GM10248 (cell line): ENCODE results near the gene KLHL29.

Experiments used
- CTCF ChIA-PET: fragments of 300-600 bp; sonication (Branson Sonifier 250); formaldehyde crosslinking; extraction: SDS; loops from one replicate; lab custom pipeline; 2021; ENCODE audit warnings: antibody characterized with exemption; lab: Yijun Ruan, JAX
- POLR2A ChIA-PET: fragments of 350-650 bp; sonication (Branson Sonifier 250); formaldehyde crosslinking; extraction: SDS; loops from one replicate; lab custom pipeline; 2020; ENCODE audit warnings: antibody characterized with exemption; lab: Yijun Ruan, JAX
- DNase-seq: peaks from one replicate; pipeline ENCODE4 v3.0.0; 2012; ENCODE audit errors: extremely low spot score
- TF ChIP-seq, protein P1 (sequence below): IDR thresholded peaks from 2 replicates; pipeline ENCODE4 v1.5.1; 2012; ENCODE audit warnings: mild to moderate bottlenecking, low read depth; ENCODE audit errors: extremely low read depth, missing control alignments, control extremely low read depth

KLHL29 gene

DNA sequence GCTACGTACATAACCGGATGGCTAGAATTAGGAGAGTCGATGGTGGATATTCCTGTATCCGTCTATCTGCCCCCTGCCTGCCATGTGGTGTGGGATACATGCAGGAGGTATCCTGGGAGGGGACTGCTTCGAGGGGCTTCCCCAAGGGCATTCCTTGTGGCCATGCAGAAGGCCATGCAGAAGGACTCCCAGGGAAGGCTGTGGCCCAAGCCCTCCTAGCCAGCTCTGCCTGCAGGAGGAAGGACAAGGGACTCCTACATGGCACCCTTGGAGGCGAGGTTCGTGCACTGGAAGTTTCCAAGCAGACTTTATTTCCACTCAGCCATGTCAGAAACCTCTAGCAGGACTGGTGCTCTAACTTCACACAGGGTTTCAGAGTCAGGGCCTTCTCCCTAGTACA lies 136.1 kb downstream of the KLHL29 start:
- no peak for DNase-seq
- TF ChIP-seq, protein P1, sequence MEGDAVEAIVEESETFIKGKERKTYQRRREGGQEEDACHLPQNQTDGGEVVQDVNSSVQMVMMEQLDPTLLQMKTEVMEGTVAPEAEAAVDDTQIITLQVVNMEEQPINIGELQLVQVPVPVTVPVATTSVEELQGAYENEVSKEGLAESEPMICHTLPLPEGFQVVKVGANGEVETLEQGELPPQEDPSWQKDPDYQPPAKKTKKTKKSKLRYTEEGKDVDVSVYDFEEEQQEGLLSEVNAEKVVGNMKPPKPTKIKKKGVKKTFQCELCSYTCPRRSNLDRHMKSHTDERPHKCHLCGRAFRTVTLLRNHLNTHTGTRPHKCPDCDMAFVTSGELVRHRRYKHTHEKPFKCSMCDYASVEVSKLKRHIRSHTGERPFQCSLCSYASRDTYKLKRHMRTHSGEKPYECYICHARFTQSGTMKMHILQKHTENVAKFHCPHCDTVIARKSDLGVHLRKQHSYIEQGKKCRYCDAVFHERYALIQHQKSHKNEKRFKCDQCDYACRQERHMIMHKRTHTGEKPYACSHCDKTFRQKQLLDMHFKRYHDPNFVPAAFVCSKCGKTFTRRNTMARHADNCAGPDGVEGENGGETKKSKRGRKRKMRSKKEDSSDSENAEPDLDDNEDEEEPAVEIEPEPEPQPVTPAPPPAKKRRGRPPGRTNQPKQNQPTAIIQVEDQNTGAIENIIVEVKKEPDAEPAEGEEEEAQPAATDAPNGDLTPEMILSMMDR: no peak
- ChIA-PET CTCF (interaction anchor here (3.6 kb wide), 1 partner anchor 13 kb away, joined by 13 read pairs; no protein-coding TSS in a partner anchor), POLR2A (no interaction called here)

DNA sequence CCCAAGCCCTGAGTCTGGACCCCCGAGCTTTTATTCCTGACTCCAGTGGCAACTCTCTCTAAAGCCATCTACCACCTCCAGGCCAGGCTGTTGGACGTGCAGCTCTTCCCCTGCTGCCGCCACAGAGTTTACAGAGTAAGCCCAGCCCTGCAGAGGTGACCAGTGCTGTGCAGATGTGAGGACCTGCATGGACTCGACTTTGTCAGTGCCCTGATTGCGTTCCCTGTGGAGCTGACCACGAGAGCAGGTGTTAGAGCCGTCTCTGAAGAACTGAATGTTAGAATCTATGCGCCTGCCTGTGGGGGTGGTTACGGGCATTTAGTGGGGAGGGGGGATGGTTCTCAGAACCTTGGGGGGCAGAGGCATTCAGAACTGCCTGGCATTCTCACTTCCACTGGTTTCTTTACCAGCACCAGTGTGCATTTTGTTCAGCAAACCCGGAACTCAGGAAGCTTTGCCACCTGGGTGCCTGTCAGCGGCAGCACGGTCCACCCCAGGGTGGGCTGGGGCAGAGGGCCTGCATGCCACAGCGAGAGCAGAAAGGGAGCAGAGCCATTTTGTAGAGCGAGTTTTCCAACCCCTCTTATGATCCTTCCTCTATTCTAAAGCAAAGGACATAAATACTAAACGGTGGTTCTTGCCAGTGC lies 137.9 kb downstream of the KLHL29 start:
- POLR2A ChIA-PET: no interaction called here
- CTCF ChIA-PET: interaction anchor here (3.6 kb wide), 1 partner anchor 11 kb away, joined by 13 read pairs; no protein-coding TSS in a partner anchor
- TF ChIP-seq, protein P1: no peak
- no peak for DNase-seq

DNA sequence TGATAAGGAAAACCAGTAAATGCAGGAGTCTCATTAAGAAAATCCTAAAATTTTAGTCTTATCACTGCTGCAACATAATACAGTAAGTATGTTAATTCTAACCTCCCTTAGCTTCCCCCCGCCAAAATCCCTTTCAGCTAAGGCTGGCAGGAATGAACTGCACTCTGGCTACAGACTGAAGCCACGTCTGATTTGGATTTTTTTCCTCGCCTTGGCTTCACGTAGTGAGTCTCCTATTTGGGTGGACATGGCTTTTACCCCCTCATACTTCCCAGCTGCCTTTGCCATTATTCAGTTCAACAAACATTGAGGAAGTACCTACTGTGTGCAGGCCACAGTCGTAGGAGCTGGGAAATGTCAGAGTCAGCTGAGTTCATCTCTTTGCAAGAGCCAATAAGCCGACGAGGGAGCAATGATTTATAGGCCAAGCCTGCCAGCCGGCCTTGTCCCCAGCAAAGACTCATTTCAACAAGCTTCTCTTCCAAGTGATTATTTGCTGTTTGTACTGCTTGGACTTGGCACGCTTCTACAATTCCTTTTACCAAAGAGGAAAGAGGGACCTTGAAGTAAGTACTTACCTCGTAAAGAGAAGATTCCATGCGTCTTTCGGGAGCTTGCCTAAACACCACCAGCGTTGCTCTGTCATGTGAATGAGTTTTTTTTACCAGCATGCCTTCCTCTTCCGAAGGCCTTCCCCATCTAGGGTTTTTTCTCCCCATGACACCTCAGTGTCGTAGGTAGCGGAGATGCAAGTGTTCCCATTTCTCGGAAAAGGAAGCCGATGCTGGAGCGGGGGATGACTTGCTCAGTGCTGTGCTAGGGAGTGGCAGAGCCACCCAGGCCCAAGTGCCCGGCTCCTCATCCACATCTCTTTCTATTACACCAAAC lies 138.6 kb downstream of the KLHL29 start:
- ChIA-PET POLR2A (no interaction called here), CTCF (interaction anchor here (3.6 kb wide), 1 partner anchor 10 kb away, joined by 13 read pairs; no protein-coding TSS in a partner anchor)
- no peak for DNase-seq
- TF ChIP-seq, protein P1: no peak

DNA sequence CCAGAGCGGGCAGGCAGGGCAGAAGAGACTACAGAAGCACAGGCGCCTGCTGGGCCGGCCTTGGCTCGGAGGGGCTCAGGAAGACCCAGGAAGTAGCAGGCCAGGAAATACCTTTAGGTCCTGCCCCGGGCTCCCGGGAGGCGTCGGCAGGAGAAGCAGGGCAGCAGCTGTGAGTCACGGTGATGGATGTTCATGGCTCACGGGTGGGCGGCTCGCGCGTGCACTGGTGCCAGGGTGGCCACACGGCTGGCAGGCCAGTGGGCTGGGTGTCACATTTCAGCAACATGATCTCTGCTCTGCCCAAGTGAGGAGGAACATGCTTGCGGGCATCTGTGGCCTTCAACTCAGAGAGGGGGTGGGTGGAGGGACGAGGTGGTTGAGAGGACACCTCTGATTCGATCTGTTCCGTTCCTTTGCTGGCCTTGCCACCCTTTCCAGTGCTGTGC lies 139.3 kb downstream of the KLHL29 start:
- ChIA-PET POLR2A (no interaction called here), CTCF (interaction anchor here (1.7 to 3.6 kb wide), 2 partner anchors 9 kb away, joined by 6 to 13 read pairs; no protein-coding TSS in a partner anchor)
- no peak for DNase-seq
- TF ChIP-seq, protein P1: no peak

DNA sequence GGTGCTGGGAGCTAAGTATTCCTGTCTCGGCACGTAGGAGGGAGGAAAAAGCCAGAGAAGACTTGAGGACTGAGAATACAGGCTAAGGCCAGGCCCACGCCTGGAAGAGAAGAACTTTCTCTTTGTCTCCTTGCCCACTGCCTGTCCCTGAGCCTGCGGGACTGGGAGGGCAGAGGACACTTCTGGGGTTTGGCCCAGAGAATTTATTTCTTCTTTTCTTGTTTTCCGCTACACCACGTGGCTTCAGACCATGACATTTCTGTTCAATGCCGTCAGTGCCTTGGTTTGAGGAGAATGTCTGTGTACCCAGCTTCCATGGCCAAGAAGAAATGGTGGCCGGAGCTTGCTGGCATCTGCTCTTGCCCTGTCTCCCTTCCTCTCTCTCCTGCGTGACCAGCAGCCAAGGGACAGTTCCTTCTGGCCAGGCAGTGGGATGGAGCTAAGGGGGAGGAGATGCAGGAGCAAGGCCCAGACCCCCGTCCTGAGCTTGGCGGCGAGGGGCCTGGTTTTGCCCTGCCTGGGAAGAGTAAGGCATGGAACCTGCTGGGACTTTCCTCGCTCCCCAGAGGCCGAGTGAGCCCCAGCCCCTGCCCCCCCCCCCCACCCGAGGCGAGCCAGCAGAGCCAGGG lies 140.3 kb downstream of the KLHL29 start:
- TF ChIP-seq, protein P1: no peak
- DNase-seq: no peak
- ChIA-PET CTCF (interaction anchor here (1.7 kb wide), 1 partner anchor 10 kb away, joined by 6 read pairs; no protein-coding TSS in a partner anchor), POLR2A (no interaction called here)

DNA sequence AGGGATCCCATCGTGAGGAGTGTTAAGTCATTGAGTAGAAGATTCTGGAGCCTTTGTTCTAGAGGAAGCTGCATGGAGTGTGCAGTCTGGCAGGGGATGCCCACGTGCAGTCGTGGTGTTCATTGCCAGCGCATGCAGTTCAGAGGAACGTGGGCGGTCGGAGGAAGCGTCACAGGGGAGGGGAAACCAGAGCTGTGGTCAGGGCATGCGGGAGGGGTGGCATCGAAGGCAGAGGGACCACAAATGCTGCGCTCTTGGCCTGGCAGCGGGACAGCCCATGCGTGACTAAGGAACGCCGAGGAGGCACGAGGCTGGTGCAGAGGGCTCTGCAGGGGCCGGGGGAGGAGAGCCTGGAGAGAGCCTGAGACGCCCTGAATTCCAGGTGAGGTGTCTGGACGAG lies 141.1 kb downstream of the KLHL29 start:
- ChIA-PET CTCF (interaction anchor here (1.7 kb wide), 1 partner anchor 10 kb away, joined by 6 read pairs; no protein-coding TSS in a partner anchor), POLR2A (no interaction called here)
- DNase-seq: no peak
- TF ChIP-seq, protein P1: no peak
